ENCODE data around the gene CNN1.
A peak's percentile ranks its signal among the peaks of the same experiment; 100 is the strongest.

CNN1 gene

GRCh38 chr19:11586331-11586730, 47.7 kb downstream of the CNN1 start:
- Histone ChIP-seq H4K20me1 (ENCODE audit: insufficient read depth, low read length, poor library complexity, severe bottlenecking) (no peaks in the 10 kb centered on the region), H3K4me3 (ENCODE audit: low read length, poor library complexity, severe bottlenecking) (no peak overlapping the region), H3K27me3 (ENCODE audit: insufficient read depth, low read length, poor library complexity, severe bottlenecking) (no peaks in the 10 kb centered on the region), H3F3A (ENCODE audit: low read depth) (no peaks in the 10 kb centered on the region), H3K9me2 (replicated peaks; ENCODE audit: low read depth, low read length) (no peaks in the 10 kb centered on the region), H3K79me2 (ENCODE audit: insufficient read depth, low read length) (no peaks in the 10 kb centered on the region), H3K4me2 (ENCODE audit: low read depth, low read length, poor library complexity, severe bottlenecking) (no peak overlapping the region), H3K36me3 (ENCODE audit: insufficient read depth, low read length) (no peaks in the 10 kb centered on the region), H3K9ac (ENCODE audit: low read depth, low read length, poor library complexity, severe bottlenecking) (no peak overlapping the region), H2AFZ (ENCODE audit: low read length) (no peak overlapping the region), H3K9me3 (ENCODE audit: insufficient read depth, low read depth, low read length) (no peaks in the 10 kb centered on the region), H3K4me1 (ENCODE audit: insufficient read depth, low read length, poor library complexity, severe bottlenecking) (peaks cover 3% of the 10 kb centered on the region)
- TF ChIP-seq EZH2phosphoT487 (IDR thresholded peaks at IDR 0.05; ENCODE audit: borderline replicate concordance): no peak
- no peak for TF ChIP-seq CTCF (conservative IDR thresholded peaks at IDR 0.05; ENCODE audit: low read length)

- no peaks in the 10 kb centered on the region for H3K9me3 ChIP-seq (ENCODE audit: insufficient read depth, low read depth, low read length)
- H3K4me2 ChIP-seq (ENCODE audit: low read depth, low read length, poor library complexity, severe bottlenecking): peak overlapping the region; percentile 61
- no peak for TF ChIP-seq EZH2phosphoT487 (IDR thresholded peaks at IDR 0.05; ENCODE audit: borderline replicate concordance)
- TF ChIP-seq CTCF (conservative IDR thresholded peaks at IDR 0.05; ENCODE audit: low read length): peak; percentile 90
- no peaks in the 10 kb centered on the region for H3K9me2 ChIP-seq (replicated peaks; ENCODE audit: low read depth, low read length)
- peak overlapping the region; percentile 71; the same call in 1 of the 2 replicates for H2AFZ ChIP-seq (ENCODE audit: low read length)
- H3K36me3 ChIP-seq (ENCODE audit: insufficient read depth, low read length): no peaks in the 10 kb centered on the region
- no peaks in the 10 kb centered on the region for H3K79me2 ChIP-seq (ENCODE audit: insufficient read depth, low read length)
- no peak overlapping the region for H3K4me3 ChIP-seq (ENCODE audit: low read length, poor library complexity, severe bottlenecking)
- peak overlapping the region; percentile 47 for H3K9ac ChIP-seq (ENCODE audit: low read depth, low read length, poor library complexity, severe bottlenecking)
- no peaks in the 10 kb centered on the region for H4K20me1 ChIP-seq (ENCODE audit: insufficient read depth, low read length, poor library complexity, severe bottlenecking)
- H3F3A ChIP-seq (ENCODE audit: low read depth): no peaks in the 10 kb centered on the region
- H3K27me3 ChIP-seq (ENCODE audit: insufficient read depth, low read length, poor library complexity, severe bottlenecking): no peaks in the 10 kb centered on the region
- peaks cover 3% of the 10 kb centered on the region for H3K4me1 ChIP-seq (ENCODE audit: insufficient read depth, low read length, poor library complexity, severe bottlenecking)
These were observed 48.8 kb downstream of the CNN1 start for GRCh38 chr19:11587302-11587974.

- Histone ChIP-seq H2AFZ (ENCODE audit: low read length) (peak overlapping the region; percentile 71; the same call in 1 of the 2 replicates), H3K36me3 (ENCODE audit: insufficient read depth, low read length) (no peaks in the 10 kb centered on the region), H3K4me3 (ENCODE audit: low read length, poor library complexity, severe bottlenecking) (no peak overlapping the region), H3K79me2 (ENCODE audit: insufficient read depth, low read length) (no peaks in the 10 kb centered on the region), H4K20me1 (ENCODE audit: insufficient read depth, low read length, poor library complexity, severe bottlenecking) (no peaks in the 10 kb centered on the region), H3K4me2 (ENCODE audit: low read depth, low read length, poor library complexity, severe bottlenecking) (peak overlapping the region; percentile 61), H3F3A (ENCODE audit: low read depth) (no peaks in the 10 kb centered on the region), H3K9me2 (replicated peaks; ENCODE audit: low read depth, low read length) (no peaks in the 10 kb centered on the region), H3K4me1 (ENCODE audit: insufficient read depth, low read length, poor library complexity, severe bottlenecking) (peaks cover 7% of the 10 kb centered on the region), H3K27me3 (ENCODE audit: insufficient read depth, low read length, poor library complexity, severe bottlenecking) (no peaks in the 10 kb centered on the region), H3K9me3 (ENCODE audit: insufficient read depth, low read depth, low read length) (no peaks in the 10 kb centered on the region), H3K9ac (ENCODE audit: low read depth, low read length, poor library complexity, severe bottlenecking) (peak overlapping the region; percentile 47)
- TF ChIP-seq EZH2phosphoT487 (IDR thresholded peaks at IDR 0.05; ENCODE audit: borderline replicate concordance) (no peak), CTCF (conservative IDR thresholded peaks at IDR 0.05; ENCODE audit: low read length) (no peak)
These were observed 49.5 kb downstream of the CNN1 start for GRCh38 chr19:11587975-11588631.

Measured in Loucy (cell line).